WERI-Rb-1 (cell line): ENCODE data around the gene C1GALT1.

ENCODE experiments used
- DNase-seq: peaks from one replicate; pipeline ENCODE4 v3.0.0-alpha.2; 2020
- H3K27ac ChIP-seq: fragments of 250-450 bp; sonication (Bioruptor Pico); 2 replicates; pipeline ENCODE4 v1.5.1; 2020; ENCODE audit warnings: mild to moderate bottlenecking, moderate library complexity
- H3K27me3 ChIP-seq: fragments of 250-450 bp; sonication (Bioruptor Pico); 2 replicates; pipeline ENCODE4 v1.5.1; 2021; ENCODE audit warnings: mild to moderate bottlenecking, low read depth, moderate library complexity; ENCODE audit not compliant: insufficient read depth, severe bottlenecking
- H3K36me3 ChIP-seq: fragments of 250-450 bp; sonication (Bioruptor Pico); 2 replicates; pipeline ENCODE4 v1.5.1; 2020; ENCODE audit warnings: mild to moderate bottlenecking, moderate library complexity
- H3K4me3 ChIP-seq: 2 replicates; pipeline ENCODE4 v1.5.1; 2011; ENCODE audit warnings: low read depth, mild to moderate bottlenecking, control low read depth, low read length
- H3K9me3 ChIP-seq: fragments of 250-450 bp; sonication (Bioruptor Pico); 2 replicates; pipeline ENCODE4 v1.5.1; 2021; ENCODE audit warnings: mild to moderate bottlenecking, moderate library complexity; ENCODE audit not compliant: severe bottlenecking
- CTCF ChIP-seq: IDR thresholded peaks from 2 replicates; pipeline ENCODE4 v1.5.1; 2011; ENCODE audit warnings: low read depth, mild to moderate bottlenecking, control low read depth, inconsistent platforms, low read length

Gene C1GALT1

GRCh38 chr7:7212612-7213011 is 30.3 kb downstream of the C1GALT1 start:
- Histone ChIP-seq H3K27me3 (no peaks in the 10 kb centered on the region), H3K9me3 (no peaks in the 10 kb centered on the region), H3K4me3 (no peak overlapping the region), H3K36me3 (peaks cover 62% of the 10 kb centered on the region), H3K27ac (no peak overlapping the region)
- DNase-seq, result no peak
- no peak for TF ChIP-seq CTCF

- no peak overlapping the region for H3K4me3 ChIP-seq
- H3K9me3 ChIP-seq, result no peaks in the 10 kb centered on the region
- H3K27ac ChIP-seq, result no peak overlapping the region
- TF ChIP-seq CTCF, result no peak
- no peak for DNase-seq
- H3K27me3 ChIP-seq, result no peaks in the 10 kb centered on the region
- H3K36me3 ChIP-seq, result peaks cover 64% of the 10 kb centered on the region
Measured at GRCh38 chr7:7214398-7215347, 32.3 kb downstream of the C1GALT1 start.

- no peak for TF ChIP-seq CTCF
- Histone ChIP-seq H3K27ac (no peak overlapping the region), H3K27me3 (no peaks in the 10 kb centered on the region), H3K4me3 (no peak overlapping the region), H3K9me3 (no peaks in the 10 kb centered on the region), H3K36me3 (peaks cover 63% of the 10 kb centered on the region)
- no peak for DNase-seq
Measured at GRCh38 chr7:7216279-7216678, 33.9 kb downstream of the C1GALT1 start.

GRCh38 chr7:7219216-7219615 is 36.9 kb downstream of the C1GALT1 start:
- peaks cover 69% of the 10 kb centered on the region for H3K36me3 ChIP-seq
- DNase-seq, result no peak

GRCh38 chr7:7220821-7221220 is 38.5 kb downstream of the C1GALT1 start:
- TF ChIP-seq CTCF, result no peak

More at GRCh38 chr7:7219216-7219615, 36.9 kb downstream of the C1GALT1 start:
- TF ChIP-seq CTCF, result no peak
- no peaks in the 10 kb centered on the region for H3K9me3 ChIP-seq
- no peaks in the 10 kb centered on the region for H3K27me3 ChIP-seq
- H3K4me3 ChIP-seq, result no peak overlapping the region
- H3K27ac ChIP-seq, result no peak overlapping the region

More at GRCh38 chr7:7220821-7221220, 38.5 kb downstream of the C1GALT1 start:
- Histone ChIP-seq H3K9me3 (no peaks in the 10 kb centered on the region), H3K36me3 (peaks cover 65% of the 10 kb centered on the region), H3K27ac (no peak overlapping the region), H3K4me3 (no peak overlapping the region), H3K27me3 (no peaks in the 10 kb centered on the region)
- DNase-seq, result no peak
